GM19467 (cell line): ENCODE results near the gene RSBN1.
A peak's percentile ranks its signal among the peaks of the same experiment; 100 is the strongest.

Experiments used
- ATAC-seq: cut with Tn5 transposase; IDR thresholded peaks from one replicate; pipeline ENCODE4 v1.9.1; 2021; ENCODE audit warnings: mild to moderate bottlenecking, moderate library complexity; ENCODE audit not compliant: unreplicated experiment

Gene RSBN1

GRCh38 chr1:113813218-113813617 lies 942 bp upstream of the RSBN1 start:
- no peak for ATAC-seq

- no peak for ATAC-seq
These were observed 422 bp upstream of the RSBN1 start for GRCh38 chr1:113812661-113813135.

DNA sequence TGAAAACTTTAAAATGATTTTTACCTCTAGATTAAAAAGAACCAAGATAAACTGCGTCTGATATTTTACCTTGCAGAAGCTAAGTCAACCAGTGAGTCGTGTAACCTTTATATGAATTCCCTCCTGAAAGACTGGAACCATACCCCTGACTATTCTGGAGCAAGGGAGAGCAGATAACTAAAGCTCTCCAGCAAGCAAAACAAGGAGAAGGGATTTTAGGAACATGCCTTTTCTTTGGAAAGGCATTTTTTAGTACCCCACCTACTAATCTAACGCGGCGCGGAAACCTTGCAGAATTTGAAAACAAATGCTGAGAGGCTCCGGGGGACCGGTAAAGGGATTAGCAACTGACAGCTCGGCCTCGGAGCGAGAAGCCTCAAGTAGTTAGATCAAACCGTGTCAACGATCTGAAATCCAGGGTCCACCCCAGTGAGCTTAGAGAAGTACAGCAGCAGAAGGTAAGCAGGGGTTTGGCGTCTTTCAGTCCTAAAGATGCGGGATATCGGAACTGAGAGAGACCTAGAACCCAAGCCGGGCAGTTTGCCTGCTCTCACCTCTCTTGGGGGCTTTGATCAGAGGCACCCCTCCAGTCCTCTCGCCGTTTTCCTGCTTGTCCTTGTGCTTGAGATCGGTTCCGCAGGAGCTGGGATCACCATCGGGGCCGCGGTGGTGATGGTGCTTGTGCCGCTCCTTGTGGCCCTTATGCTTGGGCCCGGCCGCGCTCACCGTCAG lies 954 bp downstream of the RSBN1 start:
- peak; percentile 1 for ATAC-seq

DNA sequence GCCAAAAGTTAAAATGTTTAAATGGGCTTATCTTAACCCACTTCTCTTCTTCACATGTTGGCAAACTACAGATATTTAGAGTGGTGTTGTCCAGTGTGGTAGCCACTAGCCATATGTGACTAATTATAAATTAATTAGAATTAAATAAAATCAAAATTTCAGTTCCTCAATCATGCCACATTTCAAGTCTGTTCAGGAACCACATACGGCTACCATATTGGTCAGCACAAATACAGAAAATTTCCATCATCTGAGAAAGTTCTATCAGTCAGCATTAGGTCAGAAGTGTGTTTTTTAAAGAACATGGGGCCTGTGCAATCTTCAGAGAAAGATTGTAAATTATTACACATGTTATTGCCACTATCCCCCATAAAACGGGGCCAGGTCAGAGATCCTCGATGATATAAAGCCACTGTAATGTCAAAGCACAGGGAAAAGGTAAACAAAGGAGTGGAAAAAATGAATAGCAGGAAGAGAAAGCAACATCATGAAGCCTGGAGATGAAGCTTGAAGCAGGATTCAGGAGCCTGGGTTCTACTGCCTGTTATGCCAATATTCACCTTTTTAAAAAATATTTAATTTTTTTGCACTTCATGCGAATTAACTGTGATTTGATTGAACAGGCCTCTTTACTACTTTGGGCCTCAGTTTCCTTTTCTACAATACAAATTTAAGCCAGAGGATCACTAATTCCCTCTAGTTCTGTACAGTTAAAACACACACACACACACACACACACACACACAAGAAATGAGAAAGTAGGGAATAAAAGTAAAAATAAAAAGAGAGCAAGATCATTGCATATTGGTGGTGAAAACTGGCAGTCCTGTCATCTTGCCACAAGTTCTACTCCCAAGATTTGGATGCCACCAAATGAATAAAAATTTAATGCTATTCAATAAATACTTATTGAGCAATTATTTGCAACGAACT lies 2.3 kb downstream of the RSBN1 start:
- no peak for ATAC-seq

DNA sequence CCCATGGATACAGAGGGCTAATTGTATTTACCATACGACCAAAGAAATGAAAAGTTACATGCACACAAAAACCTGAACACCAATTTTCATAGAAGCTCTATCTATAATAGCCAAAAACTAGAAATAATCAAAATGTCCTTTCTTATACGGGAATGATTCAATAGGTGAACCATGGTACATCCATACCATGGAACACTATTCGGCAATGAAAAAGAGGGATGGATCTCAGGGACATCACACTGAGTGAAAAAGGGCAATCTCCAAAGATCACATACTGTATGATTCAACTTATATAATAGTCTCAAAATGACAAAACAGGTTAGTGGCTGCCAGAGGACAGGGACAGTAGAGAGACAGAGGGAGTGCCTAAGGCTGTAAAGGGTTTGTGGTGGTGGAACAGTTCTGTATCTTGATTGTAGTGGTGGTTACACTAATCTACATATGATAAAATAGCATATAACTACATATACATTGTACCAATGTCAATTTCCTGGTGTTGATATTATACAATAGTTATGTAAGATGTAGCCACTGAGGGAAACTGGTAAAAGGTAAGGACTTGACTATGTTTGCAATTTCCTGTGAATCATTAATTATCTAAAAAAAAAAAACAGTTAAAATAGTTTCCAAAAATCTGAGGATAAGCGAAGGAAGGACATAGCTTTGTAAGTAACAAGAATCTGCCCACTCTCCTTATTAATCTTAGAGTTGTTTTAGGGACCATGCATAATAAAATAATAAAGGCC lies 3.7 kb downstream of the RSBN1 start:
- ATAC-seq = no peak

GRCh38 chr1:113805639-113806038 lies 6.6 kb downstream of the RSBN1 start:
- no peak for ATAC-seq

DNA sequence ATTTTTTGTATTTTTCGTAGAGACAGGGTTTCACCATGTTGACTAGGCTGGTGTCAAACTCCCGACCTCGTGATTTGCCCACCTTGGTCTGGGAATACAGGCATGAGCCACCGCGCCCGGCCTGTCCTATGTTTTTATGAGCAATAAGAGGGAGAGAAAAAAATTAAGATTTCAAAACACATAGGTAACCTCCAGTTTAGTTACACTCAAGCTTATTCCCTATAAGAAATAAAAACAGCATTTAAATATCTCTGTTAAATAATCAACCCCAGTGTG lies 7.1 kb downstream of the RSBN1 start:
- ATAC-seq = no peak

- no peak for ATAC-seq
These were observed 7.6 kb downstream of the RSBN1 start for GRCh38 chr1:113804421-113805255.

GRCh38 chr1:113802367-113803007 lies 9.8 kb downstream of the RSBN1 start:
- ATAC-seq = no peak

GRCh38 chr1:113800487-113800886 lies 11.8 kb downstream of the RSBN1 start:
- no peak for ATAC-seq

- no peak for ATAC-seq
These were observed 14.8 kb downstream of the RSBN1 start for GRCh38 chr1:113797472-113797871.

DNA sequence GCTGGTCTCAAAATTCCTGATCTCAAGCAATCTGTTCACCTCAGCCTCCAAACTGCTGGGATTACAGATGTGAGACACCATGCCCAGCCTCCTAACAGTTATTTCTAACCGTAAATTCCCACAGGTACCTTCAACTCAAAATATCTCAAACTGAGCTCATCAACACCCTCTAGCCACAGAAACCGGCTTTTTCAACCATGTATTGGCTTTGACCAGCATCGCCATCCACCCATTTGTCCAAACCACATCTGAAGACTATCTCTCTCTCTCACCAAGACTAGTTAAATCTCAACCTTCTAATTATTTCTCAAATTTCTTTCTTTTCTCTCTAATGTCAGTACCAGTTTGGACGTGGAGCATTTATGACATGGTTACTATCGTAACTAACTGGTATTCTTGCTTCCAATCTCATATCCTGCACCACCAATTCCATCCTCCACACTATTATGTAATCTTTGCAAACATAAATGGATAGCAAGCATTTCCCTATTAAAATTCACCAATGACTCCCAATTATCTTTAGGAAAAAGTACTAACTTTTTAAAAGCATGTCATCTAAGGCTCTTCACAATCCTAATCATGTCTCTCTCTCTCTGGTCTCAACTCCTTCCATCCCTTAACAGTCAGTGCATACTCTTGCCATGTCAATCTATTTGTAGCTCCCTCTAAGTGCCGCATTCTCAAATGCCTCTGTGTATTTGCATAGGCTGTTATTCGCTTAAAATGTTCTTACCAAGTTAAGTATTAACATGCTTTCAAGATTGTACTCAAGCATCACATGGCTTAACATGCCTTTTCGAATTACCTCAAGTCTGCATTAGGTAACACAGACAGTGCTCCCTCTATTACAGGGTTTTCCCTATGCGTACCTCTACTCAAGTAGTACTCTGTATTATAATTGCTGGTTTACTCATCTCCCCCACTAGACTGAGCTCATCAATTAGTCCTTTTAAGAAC lies 18.1 kb downstream of the RSBN1 start:
- peak; percentile 68 for ATAC-seq

DNA sequence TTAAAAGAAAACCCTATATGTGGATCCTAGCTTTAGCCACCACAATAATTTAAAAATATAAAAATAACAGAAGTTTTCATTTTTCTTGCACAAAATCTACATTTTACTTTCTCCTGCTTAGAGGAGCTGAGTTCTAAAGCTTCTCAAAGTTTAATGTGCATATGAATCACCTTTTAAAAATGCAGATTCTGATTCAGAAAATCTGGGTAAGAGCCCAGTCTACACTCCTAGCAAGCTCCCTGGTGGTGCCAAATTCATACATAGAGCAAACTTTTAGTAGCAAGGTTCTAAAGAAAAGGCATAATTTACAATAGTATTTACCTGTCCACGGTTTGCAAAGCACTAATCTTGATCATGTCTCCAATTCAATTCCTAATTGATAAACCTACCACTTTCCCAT lies 19.3 kb downstream of the RSBN1 start:
- no peak for ATAC-seq

DNA sequence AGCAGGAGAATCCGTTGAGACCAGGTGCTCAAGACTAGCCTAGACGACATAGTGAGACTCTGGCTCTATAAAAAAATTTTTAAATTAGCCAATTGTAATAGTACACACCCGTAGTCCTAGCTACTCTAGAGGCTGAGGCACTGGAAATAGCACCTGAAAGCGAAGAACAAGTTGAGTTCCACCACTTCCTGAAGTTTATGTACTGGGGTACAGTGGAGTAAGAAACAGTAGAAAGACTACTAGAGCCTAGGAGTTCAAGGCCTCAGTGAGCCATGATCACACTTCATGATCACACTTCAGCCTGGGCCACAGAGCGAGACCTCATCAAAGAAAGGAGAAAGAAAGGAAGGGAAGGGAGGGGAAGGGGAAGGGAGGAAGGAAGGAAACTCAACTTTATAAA lies 19.8 kb downstream of the RSBN1 start:
- no peak for ATAC-seq

DNA sequence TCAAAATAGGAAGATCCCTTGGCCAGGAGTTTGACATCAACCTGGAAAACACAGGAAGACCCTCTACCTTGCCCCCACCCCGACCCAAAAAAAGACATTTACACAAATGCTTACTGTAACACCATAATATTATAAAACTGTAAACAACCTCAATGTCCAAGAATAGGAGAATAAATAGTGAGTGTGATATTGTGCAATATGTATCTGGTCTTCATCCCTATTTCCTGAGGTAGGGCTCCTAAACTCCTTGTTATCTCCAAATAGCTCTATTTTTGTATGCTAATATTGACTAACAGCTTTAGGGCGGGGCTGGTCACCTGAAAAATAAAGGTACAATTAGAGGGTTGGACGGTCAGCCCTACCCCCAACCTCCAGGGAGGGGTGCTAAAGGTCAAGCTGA lies 23.5 kb downstream of the RSBN1 start:
- no peak for ATAC-seq

GRCh38 chr1:113787663-113788062 lies 24.6 kb downstream of the RSBN1 start:
- no peak for ATAC-seq

DNA sequence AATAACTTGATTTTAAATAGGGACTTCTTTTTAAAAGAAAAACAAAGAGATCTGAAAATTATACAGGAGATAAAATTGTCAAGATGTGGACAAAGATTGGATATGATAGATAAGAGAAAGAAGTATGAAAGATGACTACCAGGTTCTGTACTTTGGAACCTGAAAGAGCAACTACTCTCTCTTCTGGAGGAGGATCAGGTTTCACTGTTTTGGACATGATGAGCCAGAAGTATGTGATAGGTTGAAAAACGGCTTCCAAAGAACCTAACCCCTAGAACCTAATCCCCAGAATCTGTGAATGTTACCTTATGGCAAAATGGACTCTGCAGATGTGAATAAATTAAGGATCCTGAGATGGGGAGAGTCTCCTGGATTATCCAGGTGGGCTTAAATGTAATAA lies 26.2 kb downstream of the RSBN1 start:
- no peak for ATAC-seq

GRCh38 chr1:113784104-113784779 lies 28.0 kb downstream of the RSBN1 start:
- ATAC-seq = peak; percentile 66
